OCI-LY1 (cell line): ENCODE results near the gene ITGAV.

ENCODE experiments used
- H2AFZ ChIP-seq: fragments of 200-600 bp; sonication (generic), shearing (Covaris generic); 2 replicates; pipeline ENCODE4 v1.6.0; 2014; ENCODE audit warnings: antibody characterized with exemption, mild to moderate bottlenecking, low read length
- H3F3A ChIP-seq: fragments of 200-600 bp; sonication (generic), shearing (Covaris generic); 2 replicates; pipeline ENCODE4 v1.6.0; 2014; ENCODE audit warnings: mild to moderate bottlenecking, antibody characterized with exemption, low read length, moderate library complexity; ENCODE audit not compliant: insufficient read depth
- H3K27ac ChIP-seq: fragments of 200-600 bp; sonication (generic); 2 replicates; pipeline ENCODE4 v1.5.1; 2014; ENCODE audit warnings: low read length, mixed run types, mild to moderate bottlenecking, low read depth; ENCODE audit not compliant: poor library complexity, severe bottlenecking
- H3K27me3 ChIP-seq: fragments of 200-600 bp; sonication (generic); 2 replicates; pipeline ENCODE4 v1.6.0; 2014; ENCODE audit warnings: antibody characterized with exemption, mild to moderate bottlenecking, low read length, moderate library complexity; ENCODE audit not compliant: insufficient read depth
- H3K36me3 ChIP-seq: fragments of 200-600 bp; sonication (generic); 2 replicates; pipeline ENCODE4 v1.6.1; 2014; ENCODE audit warnings: mild to moderate bottlenecking, antibody characterized with exemption, low read length, moderate library complexity, mixed read lengths; ENCODE audit not compliant: insufficient read depth
- H3K4me1 ChIP-seq: fragments of 200-600 bp; sonication (generic); 2 replicates; pipeline ENCODE4 v1.5.1; 2014; ENCODE audit warnings: mild to moderate bottlenecking, low read length, moderate library complexity; ENCODE audit not compliant: insufficient read depth, severe bottlenecking
- H3K4me2 ChIP-seq: fragments of 200-600 bp; sonication (generic), shearing (Covaris generic); 2 replicates; pipeline ENCODE4 v1.6.1; 2014; ENCODE audit warnings: low read length
- H3K4me3 ChIP-seq: fragments of 200-600 bp; sonication (generic); 2 replicates; pipeline ENCODE4 v1.5.1; 2014; ENCODE audit warnings: low read length, low read depth, mild to moderate bottlenecking, mixed read lengths; ENCODE audit not compliant: poor library complexity, severe bottlenecking
- H3K79me2 ChIP-seq: fragments of 200-600 bp; shearing (Covaris generic); 2 replicates; pipeline ENCODE4 v1.6.1; 2016; ENCODE audit warnings: mixed run types, low read length, mixed read lengths; ENCODE audit not compliant: insufficient read depth
- H3K9ac ChIP-seq: fragments of 200-600 bp; sonication (generic), shearing (Covaris generic); 2 replicates; pipeline ENCODE4 v1.6.1; 2014; ENCODE audit warnings: mild to moderate bottlenecking, low read length, mixed read lengths
- H3K9me2 ChIP-seq: fragments of 200-600 bp; sonication (generic), shearing (Covaris generic); 2 replicates; pipeline ENCODE4 v1.6.1; 2014; ENCODE audit warnings: low read depth, mild to moderate bottlenecking, low read length, mixed read lengths
- H3K9me3 ChIP-seq: fragments of 200-600 bp; shearing (Covaris generic); 2 replicates; pipeline ENCODE4 v1.6.1; 2014; ENCODE audit warnings: low read length, mixed read lengths
- H4K20me1 ChIP-seq: fragments of 200-600 bp; sonication (generic), shearing (Covaris generic); 2 replicates; pipeline ENCODE4 v1.6.0; 2016; ENCODE audit warnings: mild to moderate bottlenecking, low read length; ENCODE audit not compliant: insufficient read depth
- EZH2 ChIP-seq: fragments of 200-600 bp; sonication (generic), shearing (Covaris generic); IDR thresholded peaks from 2 replicates; pipeline ENCODE4 v1.8.0; 2017; ENCODE audit warnings: borderline replicate concordance, mixed run types, mild to moderate bottlenecking, antibody characterized with exemption, low read length, moderate library complexity, mixed read lengths
- TF ChIP-seq, protein P1 (sequence below): fragments of 200-600 bp; sonication (generic), shearing (Covaris generic); IDR thresholded peaks from 2 replicates; pipeline ENCODE4 v1.5.1; 2017; ENCODE audit warnings: mild to moderate bottlenecking, antibody characterized with exemption, low read length, moderate library complexity, mixed read lengths

The ITGAV gene

DNA sequence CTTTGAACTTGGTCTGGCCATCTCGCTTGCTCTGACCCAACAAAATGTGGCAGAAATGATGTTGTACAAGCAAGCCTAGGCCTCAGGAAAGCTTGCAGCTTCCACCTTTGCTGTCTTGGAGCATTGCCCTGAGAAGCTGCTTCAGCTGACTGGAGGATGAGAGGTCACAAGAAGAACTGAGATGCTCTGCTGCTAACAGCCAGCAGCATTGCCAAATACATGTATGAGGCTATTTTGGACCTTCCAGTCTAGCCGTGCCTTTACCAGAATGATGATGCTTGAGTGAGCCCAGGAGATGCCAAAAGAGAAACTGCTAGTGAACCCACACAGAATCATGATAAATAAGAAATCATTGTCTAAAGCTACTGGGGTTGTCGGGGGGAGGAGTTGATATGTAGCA is 13.2 kb upstream of the ITGAV start:
- H4K20me1 ChIP-seq, result no peaks in the 10 kb centered on the region
- H3K4me2 ChIP-seq, result no peak overlapping the region
- H3K79me2 ChIP-seq, result no peaks in the 10 kb centered on the region
- no peak overlapping the region for H3K9ac ChIP-seq
- H3K27ac ChIP-seq, result no peak overlapping the region
- no peaks in the 10 kb centered on the region for H3K9me3 ChIP-seq
- no peaks in the 10 kb centered on the region for H3K4me1 ChIP-seq
- no peak overlapping the region for H3K4me3 ChIP-seq
- TF ChIP-seq EZH2, result no peak
- TF ChIP-seq, protein P1, sequence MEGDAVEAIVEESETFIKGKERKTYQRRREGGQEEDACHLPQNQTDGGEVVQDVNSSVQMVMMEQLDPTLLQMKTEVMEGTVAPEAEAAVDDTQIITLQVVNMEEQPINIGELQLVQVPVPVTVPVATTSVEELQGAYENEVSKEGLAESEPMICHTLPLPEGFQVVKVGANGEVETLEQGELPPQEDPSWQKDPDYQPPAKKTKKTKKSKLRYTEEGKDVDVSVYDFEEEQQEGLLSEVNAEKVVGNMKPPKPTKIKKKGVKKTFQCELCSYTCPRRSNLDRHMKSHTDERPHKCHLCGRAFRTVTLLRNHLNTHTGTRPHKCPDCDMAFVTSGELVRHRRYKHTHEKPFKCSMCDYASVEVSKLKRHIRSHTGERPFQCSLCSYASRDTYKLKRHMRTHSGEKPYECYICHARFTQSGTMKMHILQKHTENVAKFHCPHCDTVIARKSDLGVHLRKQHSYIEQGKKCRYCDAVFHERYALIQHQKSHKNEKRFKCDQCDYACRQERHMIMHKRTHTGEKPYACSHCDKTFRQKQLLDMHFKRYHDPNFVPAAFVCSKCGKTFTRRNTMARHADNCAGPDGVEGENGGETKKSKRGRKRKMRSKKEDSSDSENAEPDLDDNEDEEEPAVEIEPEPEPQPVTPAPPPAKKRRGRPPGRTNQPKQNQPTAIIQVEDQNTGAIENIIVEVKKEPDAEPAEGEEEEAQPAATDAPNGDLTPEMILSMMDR, result no peak
- no peaks in the 10 kb centered on the region for H3K9me2 ChIP-seq
- no peaks in the 10 kb centered on the region for H3F3A ChIP-seq
- H2AFZ ChIP-seq, result no peak overlapping the region
- H3K36me3 ChIP-seq, result no peaks in the 10 kb centered on the region
- H3K27me3 ChIP-seq, result no peaks in the 10 kb centered on the region

DNA sequence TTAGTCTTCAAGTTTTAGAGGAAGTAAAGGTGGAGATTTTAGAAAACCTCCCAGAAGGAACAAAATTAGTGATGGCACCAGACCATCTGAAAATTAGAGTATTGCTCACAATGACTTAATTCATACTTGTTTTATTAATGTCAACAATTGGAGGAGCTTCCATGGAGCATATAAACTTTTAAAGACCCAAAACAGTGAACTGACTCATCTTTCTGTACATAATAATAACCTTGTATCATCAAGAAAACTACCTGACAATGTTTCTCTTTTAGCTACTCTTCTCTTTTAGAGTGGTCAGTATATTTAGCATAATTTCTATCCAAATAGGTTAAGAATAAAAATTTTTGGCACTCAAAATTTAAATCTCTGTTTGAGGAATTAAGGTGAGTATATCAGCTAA is 7.2 kb upstream of the ITGAV start:
- no peak overlapping the region for H3K27ac ChIP-seq
- H3K4me3 ChIP-seq, result no peak overlapping the region
- no peaks in the 10 kb centered on the region for H3K36me3 ChIP-seq
- H3K9me3 ChIP-seq, result no peaks in the 10 kb centered on the region
- no peak overlapping the region for H3K9ac ChIP-seq
- TF ChIP-seq EZH2, result no peak
- TF ChIP-seq, protein P1, result no peak
- H3K27me3 ChIP-seq, result no peaks in the 10 kb centered on the region
- no peaks in the 10 kb centered on the region for H3K4me1 ChIP-seq
- H2AFZ ChIP-seq, result no peak overlapping the region
- H3F3A ChIP-seq, result no peaks in the 10 kb centered on the region
- H3K9me2 ChIP-seq, result no peaks in the 10 kb centered on the region
- no peaks in the 10 kb centered on the region for H3K79me2 ChIP-seq
- no peaks in the 10 kb centered on the region for H4K20me1 ChIP-seq
- no peak overlapping the region for H3K4me2 ChIP-seq

DNA sequence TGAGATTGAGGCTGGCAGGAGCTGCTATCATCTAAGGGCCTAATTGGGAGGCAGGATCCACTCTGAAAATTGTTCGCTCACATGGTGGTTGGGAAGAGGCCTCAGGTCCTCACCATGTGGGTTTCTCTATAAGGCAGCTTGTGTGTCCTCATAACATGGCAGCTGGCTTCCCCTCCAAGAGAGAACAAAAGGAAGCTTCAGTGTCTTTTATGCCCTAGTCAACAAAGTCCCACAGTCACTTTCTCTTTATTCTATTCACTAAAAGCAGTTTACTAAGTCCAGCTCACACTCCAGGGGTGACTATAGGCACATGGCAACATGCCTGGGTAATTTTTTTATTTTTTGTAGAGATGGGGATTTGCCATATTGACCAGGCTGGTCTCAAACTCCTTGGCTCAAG is 5.8 kb upstream of the ITGAV start:
- Histone ChIP-seq H3K9me2 (no peaks in the 10 kb centered on the region), H3K27ac (no peak overlapping the region), H3K4me2 (no peak overlapping the region), H3K4me3 (no peak overlapping the region), H3K9ac (no peak overlapping the region), H3K79me2 (no peaks in the 10 kb centered on the region), H3K27me3 (no peaks in the 10 kb centered on the region), H3F3A (no peaks in the 10 kb centered on the region), H3K36me3 (no peaks in the 10 kb centered on the region), H3K9me3 (no peaks in the 10 kb centered on the region), H2AFZ (no peak overlapping the region), H4K20me1 (no peaks in the 10 kb centered on the region), H3K4me1 (peaks cover 2% of the 10 kb centered on the region)
- TF ChIP-seq EZH2, result no peak
- TF ChIP-seq, protein P1, result no peak
